ENCODE data around the gene IFNA1. TPM values are rescaled to one million over a fixed set of nuclear protein-coding genes. Genes with fewer than 3 reads are reported as not detected.

The IFNA1 gene
- polyA plus RNA-seq, 1 donor from 2014 or later: not detected

DNA sequence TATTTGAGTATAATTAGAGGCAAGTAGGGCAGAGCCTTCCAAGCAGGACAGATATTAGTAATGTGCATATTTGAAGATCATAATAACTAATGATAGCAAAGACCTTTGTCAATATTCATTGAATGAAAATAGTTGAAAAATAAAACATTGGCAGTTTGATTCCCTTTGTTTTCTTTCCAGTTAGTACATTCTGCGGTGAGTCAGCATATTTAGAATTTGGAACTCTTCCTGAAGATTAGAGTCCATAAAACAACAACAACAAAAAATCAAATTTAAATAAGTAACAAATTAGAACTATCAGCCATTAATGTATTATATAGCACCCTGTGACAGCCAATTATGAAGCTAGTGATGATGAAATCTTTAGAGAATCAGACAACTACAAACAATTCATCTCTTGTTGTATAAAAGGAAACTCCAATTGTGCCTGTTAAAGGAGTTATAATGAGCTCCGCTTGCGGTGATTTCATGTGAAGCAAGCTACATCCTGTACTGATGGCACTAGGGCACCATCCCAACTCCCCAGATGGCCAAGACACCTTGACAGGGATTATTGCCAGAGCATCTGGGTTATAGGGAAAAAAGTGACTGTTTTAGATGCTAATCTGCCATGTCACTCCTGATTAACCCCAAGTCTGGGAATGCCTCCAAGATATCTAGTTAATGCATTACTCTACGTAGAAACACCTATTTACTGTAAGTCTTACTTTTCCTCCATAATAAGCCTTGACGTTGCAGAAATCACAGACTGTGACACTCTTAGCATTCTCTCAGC lies 24.6 kb upstream of the IFNA1 start:
- no peak for TF ChIP-seq POLR2AphosphoS5 (IDR thresholded peaks at IDR 0.05)
- TF ChIP-seq CTCF (IDR thresholded peaks at IDR 0.05; ENCODE audit: poor library complexity, severe bottlenecking): no peak
- no peak for TF ChIP-seq TAF1 (IDR thresholded peaks at IDR 0.05; ENCODE audit: low read depth)
- TF ChIP-seq MXI1 (conservative IDR thresholded peaks at IDR 0.05; ENCODE audit: poor library complexity, severe bottlenecking): no peak
- TF ChIP-seq SMC3 (conservative IDR thresholded peaks at IDR 0.05; ENCODE audit: poor library complexity): no peak
- TF ChIP-seq, protein P1, sequence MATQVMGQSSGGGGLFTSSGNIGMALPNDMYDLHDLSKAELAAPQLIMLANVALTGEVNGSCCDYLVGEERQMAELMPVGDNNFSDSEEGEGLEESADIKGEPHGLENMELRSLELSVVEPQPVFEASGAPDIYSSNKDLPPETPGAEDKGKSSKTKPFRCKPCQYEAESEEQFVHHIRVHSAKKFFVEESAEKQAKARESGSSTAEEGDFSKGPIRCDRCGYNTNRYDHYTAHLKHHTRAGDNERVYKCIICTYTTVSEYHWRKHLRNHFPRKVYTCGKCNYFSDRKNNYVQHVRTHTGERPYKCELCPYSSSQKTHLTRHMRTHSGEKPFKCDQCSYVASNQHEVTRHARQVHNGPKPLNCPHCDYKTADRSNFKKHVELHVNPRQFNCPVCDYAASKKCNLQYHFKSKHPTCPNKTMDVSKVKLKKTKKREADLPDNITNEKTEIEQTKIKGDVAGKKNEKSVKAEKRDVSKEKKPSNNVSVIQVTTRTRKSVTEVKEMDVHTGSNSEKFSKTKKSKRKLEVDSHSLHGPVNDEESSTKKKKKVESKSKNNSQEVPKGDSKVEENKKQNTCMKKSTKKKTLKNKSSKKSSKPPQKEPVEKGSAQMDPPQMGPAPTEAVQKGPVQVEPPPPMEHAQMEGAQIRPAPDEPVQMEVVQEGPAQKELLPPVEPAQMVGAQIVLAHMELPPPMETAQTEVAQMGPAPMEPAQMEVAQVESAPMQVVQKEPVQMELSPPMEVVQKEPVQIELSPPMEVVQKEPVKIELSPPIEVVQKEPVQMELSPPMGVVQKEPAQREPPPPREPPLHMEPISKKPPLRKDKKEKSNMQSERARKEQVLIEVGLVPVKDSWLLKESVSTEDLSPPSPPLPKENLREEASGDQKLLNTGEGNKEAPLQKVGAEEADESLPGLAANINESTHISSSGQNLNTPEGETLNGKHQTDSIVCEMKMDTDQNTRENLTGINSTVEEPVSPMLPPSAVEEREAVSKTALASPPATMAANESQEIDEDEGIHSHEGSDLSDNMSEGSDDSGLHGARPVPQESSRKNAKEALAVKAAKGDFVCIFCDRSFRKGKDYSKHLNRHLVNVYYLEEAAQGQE (IDR thresholded peaks at IDR 0.05; ENCODE audit: borderline replicate concordance): no peak
- TF ChIP-seq RAD21 (conservative IDR thresholded peaks at IDR 0.05): no peak
- no peak for TF ChIP-seq EZH2 (IDR thresholded peaks at IDR 0.05; ENCODE audit: borderline replicate concordance, insufficient read depth, low read length, poor library complexity, severe bottlenecking)
- no peak for TF ChIP-seq EP300 (conservative IDR thresholded peaks at IDR 0.05; ENCODE audit: poor library complexity, severe bottlenecking)
- Histone ChIP-seq H3F3A (ENCODE audit: insufficient read depth, low read length, poor library complexity, severe bottlenecking) (no peaks in the 10 kb centered on the region), H3K4me3 (ENCODE audit: low read length) (no peak overlapping the region), H3K9me3 (ENCODE audit: low read length) (no peaks in the 10 kb centered on the region), H3K27ac (ENCODE audit: low read length) (no peak overlapping the region), H3K27me3 (ENCODE audit: insufficient read depth, low read depth, low read length) (no peaks in the 10 kb centered on the region), H2AFZ (ENCODE audit: low read depth, low read length) (no peak overlapping the region), H3K79me2 (replicated peaks; ENCODE audit: insufficient read depth, low read length) (no peaks in the 10 kb centered on the region), H3K4me2 (ENCODE audit: low read length) (no peak overlapping the region), H3K9ac (ENCODE audit: low read length) (no peak overlapping the region), H3K36me3 (ENCODE audit: insufficient read depth, low read length) (no peaks in the 10 kb centered on the region), H3K9me2 (ENCODE audit: insufficient read depth, low read length) (no peaks in the 10 kb centered on the region), H4K20me1 (ENCODE audit: insufficient read depth) (no peaks in the 10 kb centered on the region)

GRCh38 chr9:21428235-21428634 lies 12.0 kb upstream of the IFNA1 start:
- no peaks in the 10 kb centered on the region for H3K9me3 ChIP-seq (ENCODE audit: low read length)
- no peak overlapping the region for H3K4me3 ChIP-seq (ENCODE audit: low read length)
- H3K79me2 ChIP-seq (replicated peaks; ENCODE audit: insufficient read depth, low read length): no peaks in the 10 kb centered on the region
- no peaks in the 10 kb centered on the region for H3K9me2 ChIP-seq (ENCODE audit: insufficient read depth, low read length)
- no peak overlapping the region for H3K27ac ChIP-seq (ENCODE audit: low read length)
- no peak overlapping the region for H2AFZ ChIP-seq (ENCODE audit: low read depth, low read length)
- no peaks in the 10 kb centered on the region for H3F3A ChIP-seq (ENCODE audit: insufficient read depth, low read length, poor library complexity, severe bottlenecking)
- TF ChIP-seq CTCF (IDR thresholded peaks at IDR 0.05; ENCODE audit: poor library complexity, severe bottlenecking) (no peak), SMC3 (conservative IDR thresholded peaks at IDR 0.05; ENCODE audit: poor library complexity) (no peak), EP300 (conservative IDR thresholded peaks at IDR 0.05; ENCODE audit: poor library complexity, severe bottlenecking) (no peak), MXI1 (conservative IDR thresholded peaks at IDR 0.05; ENCODE audit: poor library complexity, severe bottlenecking) (no peak), TAF1 (IDR thresholded peaks at IDR 0.05; ENCODE audit: low read depth) (no peak), EZH2 (IDR thresholded peaks at IDR 0.05; ENCODE audit: borderline replicate concordance, insufficient read depth, low read length, poor library complexity, severe bottlenecking) (no peak), POLR2AphosphoS5 (IDR thresholded peaks at IDR 0.05) (no peak), RAD21 (conservative IDR thresholded peaks at IDR 0.05) (no peak)
- TF ChIP-seq, protein P1 (IDR thresholded peaks at IDR 0.05; ENCODE audit: borderline replicate concordance): no peak
- no peaks in the 10 kb centered on the region for H3K36me3 ChIP-seq (ENCODE audit: insufficient read depth, low read length)
- no peaks in the 10 kb centered on the region for H3K27me3 ChIP-seq (ENCODE audit: insufficient read depth, low read depth, low read length)
- no peak overlapping the region for H3K4me2 ChIP-seq (ENCODE audit: low read length)
- H4K20me1 ChIP-seq (ENCODE audit: insufficient read depth): no peaks in the 10 kb centered on the region
- no peak overlapping the region for H3K9ac ChIP-seq (ENCODE audit: low read length)

Measured in neural cell (in vitro differentiated cells).